ENCODE measurements around the gene ERCC6L2.

ERCC6L2 gene

GRCh38 chr9:95981761-95982390 is 106.4 kb downstream of the ERCC6L2 start:
- no peak for FAIRE-seq

GRCh38 chr9:95985440-95986055 is 110.1 kb downstream of the ERCC6L2 start:
- no peak for FAIRE-seq

GRCh38 chr9:95989297-95989696 is 113.8 kb downstream of the ERCC6L2 start:
- FAIRE-seq, result no peak

GRCh38 chr9:95991326-95991725 is 115.8 kb downstream of the ERCC6L2 start:
- no peak for FAIRE-seq

GRCh38 chr9:95992536-95992935 is 117.0 kb downstream of the ERCC6L2 start:
- no peak for FAIRE-seq

GRCh38 chr9:95993337-95993736 is 117.8 kb downstream of the ERCC6L2 start:
- no peak for FAIRE-seq

- no peak for FAIRE-seq
Observed at GRCh38 chr9:95999390-95999789, 123.9 kb downstream of the ERCC6L2 start.

GRCh38 chr9:96004379-96004778 is 128.9 kb downstream of the ERCC6L2 start:
- no peak for FAIRE-seq

GRCh38 chr9:96006296-96006879 is 130.9 kb downstream of the ERCC6L2 start:
- FAIRE-seq, result no peak

- no peak for FAIRE-seq
Observed at GRCh38 chr9:96006961-96007360, 131.5 kb downstream of the ERCC6L2 start.

GRCh38 chr9:96008502-96009222 is 133.2 kb downstream of the ERCC6L2 start:
- no peak for FAIRE-seq

- FAIRE-seq, result no peak
Observed at GRCh38 chr9:96009223-96009602, 133.7 kb downstream of the ERCC6L2 start.

GRCh38 chr9:96009690-96010472 is 134.4 kb downstream of the ERCC6L2 start:
- FAIRE-seq, result no peak

- FAIRE-seq, result no peak
Observed at GRCh38 chr9:96014078-96014477, 138.6 kb downstream of the ERCC6L2 start.

- no peak for FAIRE-seq
Observed at GRCh38 chr9:96015876-96016686, 140.6 kb downstream of the ERCC6L2 start.
